ENCODE results near the gene ENPEP. TPM values are rescaled to one million over a fixed set of nuclear protein-coding genes. Genes with fewer than 3 reads are reported as not detected.

ENPEP gene
- total RNA-seq, 6 experiments from 2014 or later, result 15.5 to 28.7 (median 24.7) TPM

DNA sequence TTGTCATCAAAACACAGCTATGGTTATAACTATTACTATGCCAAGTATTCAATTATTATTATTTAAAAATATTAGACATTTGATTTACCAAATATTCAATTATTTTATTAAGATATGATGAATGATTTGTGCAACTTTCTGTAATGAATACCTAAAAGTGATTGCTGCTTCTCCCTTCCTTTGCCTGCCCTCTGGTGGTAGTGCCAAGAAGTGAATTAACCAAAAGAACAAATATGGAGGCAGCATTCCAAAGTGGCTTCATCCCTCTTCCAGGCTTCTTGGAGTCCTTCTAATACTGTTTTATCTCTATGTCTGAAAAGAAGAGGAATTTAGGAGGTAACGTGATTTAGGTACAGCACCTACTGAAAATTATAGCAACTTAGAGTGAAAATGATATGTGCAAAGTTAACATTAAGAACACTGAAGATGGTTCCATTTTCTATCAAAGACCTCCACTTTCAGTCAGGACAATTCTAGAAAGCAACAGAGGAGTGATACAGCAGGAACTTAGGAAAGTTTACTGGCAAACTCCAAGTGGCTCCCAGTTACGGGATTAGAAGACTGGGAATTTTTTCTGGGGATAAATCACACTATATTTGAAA lies 43.0 kb downstream of the ENPEP start:
- no peak for DNase-seq
- no peak for TF ChIP-seq POLR2A (IDR thresholded peaks at IDR 0.05)
- TF ChIP-seq, protein P1, sequence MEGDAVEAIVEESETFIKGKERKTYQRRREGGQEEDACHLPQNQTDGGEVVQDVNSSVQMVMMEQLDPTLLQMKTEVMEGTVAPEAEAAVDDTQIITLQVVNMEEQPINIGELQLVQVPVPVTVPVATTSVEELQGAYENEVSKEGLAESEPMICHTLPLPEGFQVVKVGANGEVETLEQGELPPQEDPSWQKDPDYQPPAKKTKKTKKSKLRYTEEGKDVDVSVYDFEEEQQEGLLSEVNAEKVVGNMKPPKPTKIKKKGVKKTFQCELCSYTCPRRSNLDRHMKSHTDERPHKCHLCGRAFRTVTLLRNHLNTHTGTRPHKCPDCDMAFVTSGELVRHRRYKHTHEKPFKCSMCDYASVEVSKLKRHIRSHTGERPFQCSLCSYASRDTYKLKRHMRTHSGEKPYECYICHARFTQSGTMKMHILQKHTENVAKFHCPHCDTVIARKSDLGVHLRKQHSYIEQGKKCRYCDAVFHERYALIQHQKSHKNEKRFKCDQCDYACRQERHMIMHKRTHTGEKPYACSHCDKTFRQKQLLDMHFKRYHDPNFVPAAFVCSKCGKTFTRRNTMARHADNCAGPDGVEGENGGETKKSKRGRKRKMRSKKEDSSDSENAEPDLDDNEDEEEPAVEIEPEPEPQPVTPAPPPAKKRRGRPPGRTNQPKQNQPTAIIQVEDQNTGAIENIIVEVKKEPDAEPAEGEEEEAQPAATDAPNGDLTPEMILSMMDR (IDR thresholded peaks at IDR 0.05), result peak; percentile 62 to 83 (median 76)
- no peak overlapping the region for H3K27ac ChIP-seq
- no peaks in the 10 kb centered on the region for H3K9me3 ChIP-seq
- no peak overlapping the region for H3K4me3 ChIP-seq
- intact Hi-C loops (cut with DNase I), result loop anchor here in 1 of 2 donors (10.0 kb wide), 1 partner anchor 524 kb away; no protein-coding TSS in a partner anchor
- ATAC-seq, result peak in 1 of 4 donors; percentile 38
- H3K36me3 ChIP-seq, result peaks cover 0 to 16% (median 3%) of the 10 kb centered on the region in 4 donors
- H3K4me1 ChIP-seq, result peaks cover 0 to 4% (median 0%) of the 10 kb centered on the region in 4 donors
- 66% methylated on average over 2 of the region's 2 CpGs for WGBS (ENCODE audit: insufficient coverage, low coverage, low lambda C conversion rate, missing lambda C conversion rate)
- H3K27me3 ChIP-seq, result no peaks in the 10 kb centered on the region

DNA sequence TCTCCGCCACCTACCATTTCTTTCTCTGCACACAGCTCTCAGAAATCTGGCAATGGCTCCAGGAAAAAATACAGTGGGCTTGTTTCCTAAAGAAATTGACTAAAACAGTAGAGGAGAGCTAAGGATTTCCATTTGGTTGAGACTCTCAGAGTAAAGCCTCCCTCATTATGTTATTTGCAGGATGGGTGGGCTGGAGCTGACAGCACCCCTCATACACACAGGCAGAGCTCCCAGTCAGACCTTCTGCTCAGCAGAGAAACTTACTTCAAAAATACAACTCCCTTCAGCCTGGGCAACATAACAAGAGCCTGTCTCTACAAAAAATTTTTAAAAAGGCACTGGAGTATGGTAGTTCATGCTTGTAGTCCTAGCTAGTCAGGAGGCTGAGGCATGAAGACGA lies 44.9 kb downstream of the ENPEP start:
- no peak overlapping the region for H3K4me3 ChIP-seq
- H3K27me3 ChIP-seq, result no peaks in the 10 kb centered on the region
- DNase-seq, result no peak
- H3K27ac ChIP-seq, result no peak overlapping the region
- intact Hi-C loops (cut with DNase I), result no loop called here
- H3K36me3 ChIP-seq, result peaks cover 0 to 16% (median 4%) of the 10 kb centered on the region in 4 donors
- ATAC-seq, result no peak
- H3K9me3 ChIP-seq, result no peaks in the 10 kb centered on the region
- H3K4me1 ChIP-seq, result no peaks in the 10 kb centered on the region
- 72% methylated on average over 2 of the region's 2 CpGs for WGBS (ENCODE audit: insufficient coverage, low coverage, low lambda C conversion rate, missing lambda C conversion rate)
- no peak for TF ChIP-seq POLR2A (IDR thresholded peaks at IDR 0.05)
- TF ChIP-seq, protein P1 (IDR thresholded peaks at IDR 0.05), result no peak

DNA sequence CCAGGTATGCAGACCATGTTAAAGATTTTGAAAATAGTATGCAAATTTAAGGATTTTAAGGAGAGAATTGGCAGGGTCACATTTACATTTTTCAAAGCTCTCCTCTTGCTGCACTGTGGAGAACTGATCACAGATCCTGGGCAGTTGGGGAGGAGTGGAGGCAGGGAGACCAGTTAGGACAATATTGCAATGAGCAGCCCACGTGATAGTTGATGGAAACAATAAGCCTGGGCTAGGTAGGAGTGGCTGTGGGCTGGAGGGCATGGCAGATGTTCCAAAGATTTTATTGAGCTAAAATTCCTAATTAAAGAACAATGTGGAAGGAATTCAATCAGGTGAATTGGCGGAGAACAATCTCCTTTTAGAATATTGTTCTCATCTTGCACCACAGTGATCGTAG lies 50.6 kb downstream of the ENPEP start:
- no peaks in the 10 kb centered on the region for H3K9me3 ChIP-seq
- no peak overlapping the region for H3K27ac ChIP-seq
- DNase-seq (no peak), ATAC-seq (no peak)
- H3K36me3 ChIP-seq, result peaks cover 0 to 8% (median 4%) of the 10 kb centered on the region in 4 donors
- TF ChIP-seq POLR2A (IDR thresholded peaks at IDR 0.05), result no peak
- TF ChIP-seq, protein P1 (IDR thresholded peaks at IDR 0.05), result no peak
- intact Hi-C loops (cut with DNase I), result no loop called here
- 90% methylated on average over 3 of the region's 3 CpGs for WGBS (ENCODE audit: insufficient coverage, low coverage, low lambda C conversion rate, missing lambda C conversion rate)
- H3K27me3 ChIP-seq, result no peaks in the 10 kb centered on the region
- H3K4me3 ChIP-seq, result no peak overlapping the region
- no peaks in the 10 kb centered on the region for H3K4me1 ChIP-seq

DNA sequence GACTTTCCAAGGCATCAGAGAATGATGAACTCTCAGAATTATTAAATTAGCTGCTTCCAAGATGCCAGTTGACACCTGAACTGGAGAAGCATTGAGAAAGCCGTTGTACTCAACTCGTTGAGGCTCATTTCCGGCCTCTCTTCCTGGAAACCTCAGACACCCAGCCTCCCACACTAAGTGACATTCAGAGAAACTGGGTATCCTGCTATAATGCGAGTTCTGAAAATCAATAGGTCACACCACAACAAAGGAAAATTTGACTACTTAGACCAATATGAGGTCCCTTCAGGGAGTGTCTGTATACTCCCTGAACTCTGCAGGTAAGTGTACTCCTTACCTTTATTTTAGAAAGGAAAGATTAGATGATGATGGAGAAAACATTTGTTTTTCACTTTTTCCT lies 51.2 kb downstream of the ENPEP start:
- no peaks in the 10 kb centered on the region for H3K4me1 ChIP-seq
- no peak overlapping the region for H3K27ac ChIP-seq
- WGBS (ENCODE audit: insufficient coverage, low coverage, low lambda C conversion rate, missing lambda C conversion rate), result 75% methylated on average over 4 of the region's 4 CpGs
- ATAC-seq (no peak), DNase-seq (no peak)
- H3K9me3 ChIP-seq, result no peaks in the 10 kb centered on the region
- no peaks in the 10 kb centered on the region for H3K27me3 ChIP-seq
- intact Hi-C loops (cut with DNase I), result no loop called here
- H3K36me3 ChIP-seq, result peaks cover 0 to 8% (median 4%) of the 10 kb centered on the region in 4 donors
- H3K4me3 ChIP-seq, result no peak overlapping the region
- no peak for TF ChIP-seq POLR2A (IDR thresholded peaks at IDR 0.05)
- TF ChIP-seq, protein P1 (IDR thresholded peaks at IDR 0.05), result no peak
